NCI-H510A (cell line): Measurements from ENCODE around the gene COL4A4.

Source experiments
- DNase-seq: peaks from one replicate; lab custom pipeline; 2025; lab: John Stamatoyannopoulos, UW

Gene COL4A4

GRCh38 chr2:226981791-226982326 lies 182.1 kb downstream of the COL4A4 start:
- no peak for DNase-seq

- DNase-seq: no peak
These were observed 185.0 kb downstream of the COL4A4 start for GRCh38 chr2:226979004-226979403.

- DNase-seq: no peak
These were observed 185.7 kb downstream of the COL4A4 start for GRCh38 chr2:226978300-226978699.

- DNase-seq: no peak
These were observed 186.2 kb downstream of the COL4A4 start for GRCh38 chr2:226977775-226978190.

- DNase-seq: no peak
These were observed 190.2 kb downstream of the COL4A4 start for GRCh38 chr2:226973816-226974215.

GRCh38 chr2:226971770-226972169 lies 192.2 kb downstream of the COL4A4 start:
- no peak for DNase-seq

- no peak for DNase-seq
These were observed 192.9 kb downstream of the COL4A4 start for GRCh38 chr2:226971084-226971483.

GRCh38 chr2:226970362-226970761 lies 193.6 kb downstream of the COL4A4 start:
- DNase-seq: no peak

- DNase-seq: no peak
These were observed 194.5 kb downstream of the COL4A4 start for GRCh38 chr2:226969417-226970080.

- DNase-seq: no peak
These were observed 198.6 kb downstream of the COL4A4 start for GRCh38 chr2:226965376-226965775.

GRCh38 chr2:226963528-226963927 lies 200.5 kb downstream of the COL4A4 start:
- no peak for DNase-seq

- no peak for DNase-seq
These were observed 201.7 kb downstream of the COL4A4 start for GRCh38 chr2:226962176-226962773.

GRCh38 chr2:226959418-226959817 lies 204.6 kb downstream of the COL4A4 start:
- DNase-seq: no peak

GRCh38 chr2:226956659-226957058 lies 207.3 kb downstream of the COL4A4 start:
- DNase-seq: no peak

- no peak for DNase-seq
These were observed 210.2 kb downstream of the COL4A4 start for GRCh38 chr2:226953826-226954225.

GRCh38 chr2:226953206-226953605 lies 210.8 kb downstream of the COL4A4 start:
- DNase-seq: no peak
